H54 (cell line): ENCODE results near the gene ROBO2.

Experiments used
- DNase-seq: peaks from one replicate; pipeline ENCODE4 v3.0.0; 2011; ENCODE audit warnings: low spot score, mixed read lengths; ENCODE audit not compliant: insufficient read length
- FAIRE-seq: peaks from 3 replicates; lab custom pipeline; 2011; peaks lifted over from hg19 to GRCh38; lab: Jason Lieb, UNC
- POLR2A ChIP-seq: IDR thresholded peaks from 2 replicates; pipeline ENCODE4 v1.6.1; 2011; ENCODE audit warnings: low read depth, mild to moderate bottlenecking, low read length

Gene ROBO2

GRCh38 chr3:77546246-77546645 is 506.3 kb downstream of the ROBO2 start:
- no peak for TF ChIP-seq POLR2A
- DNase-seq (no peak), FAIRE-seq (no peak)

GRCh38 chr3:77549034-77549433 is 509.1 kb downstream of the ROBO2 start:
- DNase-seq (no peak), FAIRE-seq (no peak)
- no peak for TF ChIP-seq POLR2A

GRCh38 chr3:77553240-77553639 is 513.3 kb downstream of the ROBO2 start:
- FAIRE-seq (no peak), DNase-seq (no peak)
- no peak for TF ChIP-seq POLR2A

- TF ChIP-seq POLR2A, result no peak
- no peak for FAIRE-seq
- no peak for DNase-seq
These were observed 522.2 kb downstream of the ROBO2 start for GRCh38 chr3:77562089-77562488.

- TF ChIP-seq POLR2A, result no peak
- FAIRE-seq (no peak), DNase-seq (no peak)
These were observed 523.1 kb downstream of the ROBO2 start for GRCh38 chr3:77563012-77563411.

GRCh38 chr3:77566055-77566454 is 526.2 kb downstream of the ROBO2 start:
- FAIRE-seq (no peak), DNase-seq (no peak)
- TF ChIP-seq POLR2A, result no peak

GRCh38 chr3:77571971-77572715 is 532.2 kb downstream of the ROBO2 start:
- TF ChIP-seq POLR2A, result no peak
- no peak for FAIRE-seq
- DNase-seq, result no peak

- DNase-seq, result no peak
- FAIRE-seq, result no peak
These were observed 537.4 kb downstream of the ROBO2 start for GRCh38 chr3:77577264-77577663.

GRCh38 chr3:77586216-77586615 is 546.3 kb downstream of the ROBO2 start:
- TF ChIP-seq POLR2A, result no peak
- FAIRE-seq (no peak), DNase-seq (no peak)

More at GRCh38 chr3:77577264-77577663, 537.4 kb downstream of the ROBO2 start:
- TF ChIP-seq POLR2A, result no peak

- FAIRE-seq, result no peak
- no peak for TF ChIP-seq POLR2A
- no peak for DNase-seq
These were observed 549.0 kb downstream of the ROBO2 start for GRCh38 chr3:77588863-77589262.

- DNase-seq (no peak), FAIRE-seq (no peak)
- no peak for TF ChIP-seq POLR2A
These were observed 550.3 kb downstream of the ROBO2 start for GRCh38 chr3:77590191-77590590.

- FAIRE-seq, result no peak
These were observed 555.5 kb downstream of the ROBO2 start for GRCh38 chr3:77595371-77595870.

GRCh38 chr3:77599948-77600347 is 560.0 kb downstream of the ROBO2 start:
- no peak for FAIRE-seq
- DNase-seq, result no peak
- TF ChIP-seq POLR2A, result no peak

More at GRCh38 chr3:77595371-77595870, 555.5 kb downstream of the ROBO2 start:
- no peak for TF ChIP-seq POLR2A
- DNase-seq, result no peak

GRCh38 chr3:77601823-77602415 is 562.0 kb downstream of the ROBO2 start:
- FAIRE-seq (no peak), DNase-seq (no peak)
- TF ChIP-seq POLR2A, result no peak
